COLO668 (cell line): ENCODE measurements around the gene WNT5B.
A peak's percentile ranks its signal among the peaks of the same experiment; 100 is the strongest.

ENCODE experiments used
- DNase-seq: peaks from one replicate; lab custom pipeline; 2025; ENCODE audit not compliant: unreplicated experiment; lab: John Stamatoyannopoulos, UW

WNT5B gene

DNA sequence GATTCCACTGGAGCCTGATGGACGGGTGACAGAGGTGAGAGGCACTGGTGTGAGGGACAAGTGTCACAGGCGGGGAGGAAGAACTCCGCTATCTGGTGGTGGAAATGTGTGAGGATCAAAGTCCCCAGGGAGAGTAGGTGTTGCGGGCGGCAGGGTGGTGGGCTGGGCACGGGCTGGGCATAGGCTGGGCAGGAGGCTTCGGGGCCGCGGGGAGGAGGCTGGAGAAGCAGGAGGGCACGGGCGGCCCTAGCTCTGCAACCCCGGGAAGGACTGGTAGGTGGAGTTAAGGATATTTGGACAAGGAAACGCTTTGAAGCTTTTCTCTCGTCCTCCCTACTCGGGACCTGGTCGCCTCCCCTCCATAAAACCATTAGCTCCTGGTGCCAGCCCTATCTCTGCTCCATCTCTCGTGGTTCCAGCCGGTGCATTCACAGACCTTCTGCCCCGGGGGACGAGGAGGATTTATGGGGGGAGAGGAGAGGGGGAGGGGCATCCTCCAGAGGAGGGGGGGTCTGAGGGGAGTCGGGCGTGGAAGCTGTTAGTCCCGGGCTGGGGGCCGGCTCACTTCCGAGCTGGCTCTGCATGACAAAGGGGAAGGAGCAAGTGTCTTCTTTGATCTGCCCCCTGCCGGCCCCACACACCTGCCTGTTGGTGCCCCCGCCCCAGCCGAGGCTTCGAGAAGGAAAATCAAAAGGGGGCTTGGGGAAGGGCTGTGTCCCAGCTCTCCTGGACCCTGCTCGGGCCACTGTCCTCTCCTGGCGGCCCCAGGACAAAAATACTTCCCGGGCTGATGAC is 504 bp downstream of the WNT5B start:
- DNase-seq, result no peak

DNA sequence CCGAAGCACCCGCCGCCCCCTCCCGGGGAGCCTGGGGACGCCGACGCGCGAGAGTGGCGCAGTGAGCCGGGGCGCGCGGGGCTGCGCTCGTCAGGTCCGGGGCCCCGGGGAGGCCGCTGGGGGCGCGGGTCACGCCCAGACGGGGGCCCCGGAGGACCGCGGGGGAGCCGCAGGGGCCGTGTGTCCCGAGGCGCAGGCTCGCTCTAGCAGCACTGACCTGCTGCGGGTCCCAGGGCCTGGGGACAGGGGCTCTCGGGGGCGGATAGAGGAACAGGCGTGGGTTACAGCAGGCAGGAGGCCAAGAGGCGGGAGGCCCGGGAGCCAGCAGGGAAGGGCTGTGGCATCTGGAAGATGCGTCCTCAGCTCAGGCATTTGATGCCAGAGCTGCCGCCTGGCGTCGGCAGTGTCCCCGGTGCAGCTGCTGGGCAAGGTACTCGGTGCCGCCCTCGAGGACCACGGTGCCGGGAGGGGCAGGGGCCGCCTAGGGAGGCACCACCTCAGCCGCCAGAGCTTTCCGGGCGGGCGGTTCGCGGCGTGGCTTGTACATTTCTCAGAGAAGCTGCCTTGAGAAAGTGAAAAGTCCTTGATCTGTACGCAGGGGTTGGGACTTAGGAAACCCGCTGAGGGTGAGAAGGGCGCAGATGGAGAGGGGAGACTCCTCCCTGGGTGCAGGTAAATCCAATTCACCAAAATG is 1.2 kb downstream of the WNT5B start:
- peak; percentile 71 for DNase-seq

DNA sequence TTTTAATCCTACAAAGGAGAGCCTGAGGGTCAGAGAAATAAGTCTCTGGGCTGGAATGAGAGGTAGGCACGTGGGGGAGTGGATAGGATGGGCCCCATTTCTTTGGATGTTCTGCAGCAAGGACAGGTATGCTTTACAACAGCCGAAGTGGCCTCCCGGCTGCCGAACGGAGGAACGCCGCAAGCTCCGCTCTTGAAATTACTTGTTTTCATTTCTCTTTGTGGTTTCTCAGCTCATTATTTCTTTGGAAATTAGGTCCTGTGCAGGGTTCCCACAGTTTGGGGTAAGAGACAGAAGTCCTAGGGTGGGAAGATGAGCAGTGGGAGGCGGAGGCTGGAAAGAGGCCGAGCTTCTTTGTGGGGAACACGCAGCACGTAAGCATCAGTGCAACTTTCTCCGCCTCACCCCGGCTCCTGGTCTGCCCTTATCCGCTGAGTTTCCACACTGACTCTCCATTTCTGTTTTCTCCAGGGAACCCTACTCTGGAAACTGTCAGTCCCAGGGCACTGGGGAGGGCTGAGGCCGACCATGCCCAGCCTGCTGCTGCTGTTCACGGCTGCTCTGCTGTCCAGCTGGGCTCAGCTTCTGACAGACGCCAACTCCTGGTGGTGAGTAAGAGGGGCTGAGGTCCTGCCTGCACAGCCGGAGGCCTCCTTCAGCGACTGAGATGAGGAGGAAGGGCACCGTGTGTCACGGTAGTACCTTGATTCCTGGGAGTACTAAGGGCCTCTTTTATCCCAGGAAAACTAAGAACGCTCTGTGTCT is 2.0 kb downstream of the WNT5B start:
- no peak for DNase-seq

DNA sequence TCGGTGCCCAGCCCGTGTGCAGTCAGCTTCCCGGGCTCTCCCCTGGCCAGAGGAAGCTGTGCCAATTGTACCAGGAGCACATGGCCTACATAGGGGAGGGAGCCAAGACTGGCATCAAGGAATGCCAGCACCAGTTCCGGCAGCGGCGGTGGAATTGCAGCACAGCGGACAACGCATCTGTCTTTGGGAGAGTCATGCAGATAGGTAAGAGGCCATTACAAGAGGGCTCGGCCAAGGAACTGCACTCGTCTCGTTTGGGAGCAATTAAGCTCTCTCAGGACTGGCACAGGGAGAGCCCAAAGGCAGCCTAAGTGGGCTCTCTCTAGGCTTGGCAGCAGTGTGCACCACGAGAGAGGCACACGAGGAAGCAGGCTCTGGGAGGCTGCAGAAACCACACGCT is 3.7 kb downstream of the WNT5B start:
- DNase-seq, result no peak

DNA sequence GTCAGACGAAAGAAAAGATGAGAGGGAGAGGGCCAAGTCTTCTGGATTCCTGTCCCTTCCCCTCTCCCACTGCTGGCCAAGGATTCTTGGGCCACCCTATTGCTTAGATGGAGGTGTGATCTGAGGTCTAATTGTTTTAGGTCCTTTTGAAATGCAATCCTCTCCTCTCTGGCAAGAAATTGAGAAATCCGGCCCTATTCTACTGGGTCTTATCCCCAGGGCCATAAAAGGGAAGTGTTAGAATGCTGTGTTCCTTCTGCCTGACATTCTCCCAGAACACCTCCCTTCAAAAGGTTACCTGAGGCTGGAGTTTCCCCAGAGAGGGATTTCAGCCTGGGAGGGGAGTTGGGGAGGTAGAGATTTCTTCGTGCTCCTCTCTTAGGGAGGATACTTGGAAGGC is 4.4 kb downstream of the WNT5B start:
- no peak for DNase-seq

DNA sequence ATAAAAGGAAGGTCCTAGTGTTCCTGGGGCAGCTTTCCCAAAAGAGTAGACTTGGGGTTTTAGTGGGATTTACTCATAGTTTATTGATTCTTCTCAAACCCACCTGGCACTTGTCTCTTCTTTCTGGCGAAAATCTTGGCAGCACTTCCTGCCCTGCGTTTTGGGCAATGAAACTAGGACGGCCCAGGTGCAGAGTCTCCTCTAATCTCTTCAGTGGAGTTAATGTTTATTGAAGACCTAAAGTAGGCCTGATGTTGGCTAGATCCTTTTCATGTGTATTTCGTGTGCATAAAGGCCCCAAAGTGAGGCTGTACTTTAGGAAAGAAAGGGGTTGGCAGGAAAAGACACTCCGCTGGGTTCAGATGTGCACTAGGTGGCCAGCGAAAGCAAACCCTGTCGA is 5.1 kb downstream of the WNT5B start:
- no peak for DNase-seq

DNA sequence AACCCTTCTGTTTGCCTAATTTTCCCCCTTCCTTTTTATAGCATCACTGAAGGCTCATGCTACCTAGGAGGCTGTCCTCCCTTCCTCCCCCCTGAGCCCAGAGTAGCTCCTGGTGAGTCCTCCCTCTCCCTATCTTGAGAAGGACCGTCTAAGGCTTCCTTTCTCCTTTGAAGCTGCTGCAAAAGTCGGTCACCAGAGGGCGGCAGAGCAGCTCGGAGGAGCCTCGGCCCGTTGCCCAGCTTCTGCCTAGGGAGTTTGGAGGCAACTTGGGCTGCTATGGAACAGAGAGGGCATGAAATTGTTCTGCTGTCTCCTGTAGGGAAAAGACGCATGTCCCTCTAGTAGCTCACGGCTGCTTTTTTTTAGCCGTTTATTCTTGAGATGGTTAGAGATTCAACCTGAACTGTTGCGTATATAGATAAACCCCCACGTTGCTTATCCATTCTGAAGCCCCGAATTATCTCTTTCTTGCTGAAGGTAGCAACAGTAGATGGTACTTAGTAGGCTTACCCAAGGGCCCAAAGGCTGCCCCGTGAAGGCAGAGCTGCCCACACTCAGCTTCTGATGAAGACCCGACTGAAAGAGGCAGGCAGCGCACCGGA is 5.7 kb downstream of the WNT5B start:
- DNase-seq, result peak; percentile 68

DNA sequence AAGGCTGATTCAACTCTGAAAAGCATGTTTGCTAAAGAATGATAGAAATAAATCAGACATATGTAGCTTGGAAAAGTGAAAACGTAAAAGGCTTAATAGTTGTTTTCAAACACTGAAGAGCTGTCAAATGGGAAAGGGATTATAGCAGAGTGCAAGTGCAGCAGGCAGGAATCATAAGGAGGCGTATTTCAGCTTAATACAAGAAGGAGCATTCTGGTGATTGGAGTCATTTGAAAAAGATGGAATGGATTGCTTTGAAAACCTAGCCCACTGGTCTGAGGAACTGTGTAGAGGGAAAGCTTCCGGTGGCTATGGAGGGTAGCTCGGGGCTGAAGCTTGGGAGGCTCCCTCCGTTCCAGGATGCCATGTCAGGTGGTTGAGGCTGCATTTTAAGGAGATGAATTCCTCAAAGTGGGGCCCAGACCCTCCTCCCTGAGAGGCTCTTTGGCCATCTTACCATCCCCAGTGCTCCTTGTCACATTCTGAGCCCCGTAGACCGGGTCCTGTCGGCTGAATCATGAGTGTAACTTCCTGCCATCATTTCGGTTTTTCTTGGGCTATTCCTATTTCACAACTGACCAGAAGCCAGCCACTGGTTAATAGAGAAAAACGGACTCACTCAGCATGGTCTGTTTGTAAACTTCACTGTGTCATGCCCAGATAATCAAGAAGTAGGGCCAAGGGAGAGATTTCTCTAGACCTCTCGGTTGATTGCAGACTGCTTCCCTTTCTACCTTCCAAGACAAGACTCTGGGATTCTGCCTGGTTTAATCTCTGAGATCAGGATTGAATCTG is 6.5 kb downstream of the WNT5B start:
- no peak for DNase-seq

DNA sequence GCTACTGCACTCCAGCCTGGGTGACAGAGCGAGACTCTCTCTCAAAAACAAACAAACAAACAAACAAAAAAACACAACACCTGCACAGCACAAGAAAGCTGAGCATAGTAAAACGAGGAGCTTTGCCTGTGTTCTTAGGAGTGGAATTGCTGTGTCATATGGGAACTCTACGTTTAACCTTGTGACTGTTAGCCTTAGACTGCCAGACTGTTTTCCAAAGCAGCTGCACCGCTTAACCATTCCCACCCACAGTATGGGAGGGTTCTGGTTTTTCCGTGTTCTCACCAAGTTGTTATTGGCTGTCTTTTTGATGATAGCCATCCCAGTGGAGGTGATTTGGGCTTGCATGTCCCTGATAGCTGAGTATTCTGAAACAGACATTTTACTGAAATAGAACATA is 9.2 kb downstream of the WNT5B start:
- no peak for DNase-seq

DNA sequence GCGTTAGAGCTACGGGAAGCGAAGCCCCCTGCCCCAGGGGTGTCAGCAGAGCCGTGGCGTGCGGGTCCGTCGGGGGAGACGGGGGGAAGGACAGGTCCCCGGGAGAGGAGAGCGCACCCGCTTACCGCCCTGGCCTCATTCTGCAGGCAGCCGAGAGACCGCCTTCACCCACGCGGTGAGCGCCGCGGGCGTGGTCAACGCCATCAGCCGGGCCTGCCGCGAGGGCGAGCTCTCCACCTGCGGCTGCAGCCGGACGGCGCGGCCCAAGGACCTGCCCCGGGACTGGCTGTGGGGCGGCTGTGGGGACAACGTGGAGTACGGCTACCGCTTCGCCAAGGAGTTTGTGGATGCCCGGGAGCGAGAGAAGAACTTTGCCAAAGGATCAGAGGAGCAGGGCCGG is 10.5 kb downstream of the WNT5B start:
- DNase-seq, result no peak

DNA sequence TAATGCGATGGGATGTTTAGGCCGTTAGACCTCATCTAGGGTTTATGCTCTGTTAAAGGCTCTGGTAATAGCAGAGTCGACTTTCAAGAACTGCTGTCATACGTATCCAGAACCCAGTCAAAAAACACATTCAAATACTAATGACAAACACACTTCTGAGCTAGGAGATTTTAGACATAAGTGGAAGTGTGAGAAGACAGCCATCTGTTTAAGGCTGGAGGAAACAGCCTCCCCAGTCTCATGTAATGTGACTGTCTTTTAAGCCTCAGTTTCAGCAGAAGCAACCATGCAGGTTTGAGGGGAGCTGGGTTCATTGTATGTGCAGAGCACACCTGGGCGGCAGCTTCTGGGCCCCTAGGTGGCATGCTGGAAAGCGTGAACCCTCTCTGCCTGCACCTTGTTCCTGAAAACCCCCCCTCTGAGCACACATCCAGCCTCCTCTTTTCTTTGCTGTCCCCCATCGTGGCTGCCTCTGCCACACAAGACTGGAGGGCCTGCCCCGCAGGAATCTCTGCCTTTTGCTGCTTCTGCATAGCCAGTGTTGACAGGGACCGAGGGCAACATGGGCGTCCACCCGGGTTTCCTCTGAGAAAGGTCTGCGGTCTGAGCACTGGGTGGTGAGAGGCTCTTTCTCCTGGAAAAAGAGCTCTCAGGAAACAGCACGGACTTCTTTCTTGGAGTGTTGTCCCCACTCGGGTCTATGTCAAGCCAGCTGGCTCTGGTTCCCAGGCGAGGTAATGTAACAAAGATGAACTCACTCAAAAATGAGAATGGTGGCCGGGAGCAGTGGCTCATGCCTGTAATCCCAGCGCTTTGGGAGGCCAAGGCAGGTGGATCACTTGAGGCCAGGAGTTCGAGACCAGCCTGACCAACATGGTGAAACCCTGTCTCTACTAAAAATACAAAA is 11.6 kb downstream of the WNT5B start:
- no peak for DNase-seq

DNA sequence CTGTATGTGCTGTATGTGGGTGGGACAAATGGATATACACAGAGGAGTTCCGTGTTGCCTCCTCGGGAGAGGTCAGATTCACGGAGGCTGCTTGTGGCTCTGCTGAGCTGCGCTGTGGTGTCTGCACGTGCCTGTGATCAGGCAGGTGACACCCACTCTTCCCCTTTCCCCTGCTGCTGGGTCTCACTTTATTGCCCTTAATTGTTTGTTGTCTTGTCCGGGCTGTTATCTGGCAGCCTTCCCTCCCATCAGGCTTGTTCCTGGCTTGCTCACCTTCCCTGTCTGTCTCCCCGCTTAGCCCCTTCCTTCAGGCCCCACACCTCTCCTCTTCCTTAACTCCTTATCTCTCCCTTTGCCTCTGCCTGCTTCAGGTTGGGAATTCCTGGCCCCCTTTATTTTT is 13.5 kb downstream of the WNT5B start:
- DNase-seq, result no peak

DNA sequence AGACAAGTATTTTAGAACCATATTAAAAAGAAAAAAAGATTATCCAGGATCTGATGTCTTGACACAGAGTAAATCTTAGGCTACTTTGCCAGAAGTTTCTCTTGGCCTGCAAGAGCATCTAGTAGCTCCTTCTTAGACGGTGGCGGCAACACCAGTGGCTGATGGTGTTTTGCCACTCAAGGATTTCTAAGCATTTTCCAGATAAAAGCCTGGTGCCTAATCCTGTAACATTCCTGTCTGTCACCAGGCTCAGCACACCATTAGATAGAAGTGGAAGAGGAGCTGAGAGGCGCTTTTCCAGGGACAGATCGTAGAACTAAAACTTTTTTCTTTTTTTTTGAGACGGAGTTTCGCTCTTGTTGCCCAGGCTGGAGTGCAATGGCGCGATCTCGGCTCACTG is 14.0 kb downstream of the WNT5B start:
- no peak for DNase-seq

DNA sequence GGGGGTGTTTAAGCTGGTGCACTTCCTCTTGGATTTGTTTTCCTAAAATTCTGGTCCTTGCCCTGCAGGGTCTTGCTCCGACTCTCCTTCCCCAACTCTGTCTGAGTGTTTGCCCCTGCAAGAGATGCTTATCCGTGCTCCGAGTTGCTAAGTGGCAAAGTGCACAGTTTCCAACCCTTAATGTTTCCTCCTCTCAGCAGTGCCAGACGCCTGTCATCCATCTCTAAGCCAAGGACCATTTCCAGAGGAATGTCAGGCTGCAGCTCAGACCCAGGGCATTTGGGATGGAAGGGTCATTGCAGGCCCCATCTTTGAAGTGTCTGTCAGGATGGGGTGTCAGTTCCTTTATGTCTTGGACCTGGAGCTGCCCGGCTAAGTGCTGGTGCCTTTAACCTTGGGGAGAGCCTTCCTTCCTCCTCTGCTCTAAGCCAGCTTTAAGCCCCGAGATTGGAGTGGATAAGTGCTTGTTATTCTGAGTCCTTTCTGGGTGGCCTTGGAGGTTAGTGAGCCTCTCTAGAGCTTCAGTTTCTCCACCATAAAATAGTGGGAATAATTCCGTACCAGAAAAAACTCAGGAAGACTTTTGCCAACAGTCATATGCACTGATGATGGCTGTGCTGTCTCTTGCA is 15.0 kb downstream of the WNT5B start:
- DNase-seq, result no peak

DNA sequence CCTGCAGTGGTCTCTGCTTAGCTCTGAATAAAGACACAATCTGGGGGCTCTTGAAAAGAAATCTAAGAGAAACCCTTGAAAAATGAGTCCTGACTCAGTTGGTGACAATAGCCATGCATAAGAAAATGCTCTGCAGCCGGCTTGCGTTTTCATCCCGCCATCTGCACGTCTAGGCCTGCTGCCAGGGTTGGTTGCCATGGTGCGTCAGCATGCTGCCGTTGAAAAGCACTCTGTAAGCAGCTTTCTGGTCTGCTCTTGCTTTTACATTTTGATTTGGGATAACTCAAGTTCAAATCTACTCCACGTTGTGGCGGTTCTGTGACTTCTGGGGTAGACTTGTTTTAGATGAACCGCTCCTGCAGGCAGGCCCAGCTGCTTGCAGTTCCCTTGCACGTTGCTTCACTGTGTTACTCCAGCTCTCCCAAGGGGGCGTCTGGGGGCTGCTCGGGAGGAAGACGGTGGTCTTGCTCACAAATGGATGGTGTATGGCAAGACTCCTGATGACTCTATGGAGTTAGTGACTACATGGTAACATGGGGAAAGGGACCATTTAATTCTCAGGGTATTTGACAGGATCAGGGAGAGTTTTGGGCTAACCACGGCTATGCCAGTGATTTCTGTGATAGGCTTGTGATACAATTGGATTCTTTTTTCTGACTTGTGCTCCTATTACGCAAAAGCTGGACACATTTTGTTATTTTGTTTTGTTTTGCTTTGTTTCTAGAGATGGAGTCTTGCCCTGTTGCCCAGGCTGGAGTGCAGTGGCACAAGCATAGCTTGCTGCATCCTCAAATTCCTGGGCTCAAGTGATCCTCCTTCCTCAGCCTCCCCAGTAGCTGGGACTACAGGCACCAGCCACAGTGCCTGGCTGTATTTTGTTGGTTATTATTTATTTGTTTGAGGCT is 15.8 kb downstream of the WNT5B start:
- peak; percentile 63 for DNase-seq

DNA sequence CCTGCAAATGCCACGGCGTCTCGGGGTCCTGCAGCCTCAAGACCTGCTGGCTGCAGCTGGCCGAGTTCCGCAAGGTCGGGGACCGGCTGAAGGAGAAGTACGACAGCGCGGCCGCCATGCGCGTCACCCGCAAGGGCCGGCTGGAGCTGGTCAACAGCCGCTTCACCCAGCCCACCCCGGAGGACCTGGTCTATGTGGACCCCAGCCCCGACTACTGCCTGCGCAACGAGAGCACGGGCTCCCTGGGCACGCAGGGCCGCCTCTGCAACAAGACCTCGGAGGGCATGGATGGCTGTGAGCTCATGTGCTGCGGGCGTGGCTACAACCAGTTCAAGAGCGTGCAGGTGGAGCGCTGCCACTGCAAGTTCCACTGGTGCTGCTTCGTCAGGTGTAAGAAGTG is 16.8 kb downstream of the WNT5B start:
- DNase-seq, result no peak

DNA sequence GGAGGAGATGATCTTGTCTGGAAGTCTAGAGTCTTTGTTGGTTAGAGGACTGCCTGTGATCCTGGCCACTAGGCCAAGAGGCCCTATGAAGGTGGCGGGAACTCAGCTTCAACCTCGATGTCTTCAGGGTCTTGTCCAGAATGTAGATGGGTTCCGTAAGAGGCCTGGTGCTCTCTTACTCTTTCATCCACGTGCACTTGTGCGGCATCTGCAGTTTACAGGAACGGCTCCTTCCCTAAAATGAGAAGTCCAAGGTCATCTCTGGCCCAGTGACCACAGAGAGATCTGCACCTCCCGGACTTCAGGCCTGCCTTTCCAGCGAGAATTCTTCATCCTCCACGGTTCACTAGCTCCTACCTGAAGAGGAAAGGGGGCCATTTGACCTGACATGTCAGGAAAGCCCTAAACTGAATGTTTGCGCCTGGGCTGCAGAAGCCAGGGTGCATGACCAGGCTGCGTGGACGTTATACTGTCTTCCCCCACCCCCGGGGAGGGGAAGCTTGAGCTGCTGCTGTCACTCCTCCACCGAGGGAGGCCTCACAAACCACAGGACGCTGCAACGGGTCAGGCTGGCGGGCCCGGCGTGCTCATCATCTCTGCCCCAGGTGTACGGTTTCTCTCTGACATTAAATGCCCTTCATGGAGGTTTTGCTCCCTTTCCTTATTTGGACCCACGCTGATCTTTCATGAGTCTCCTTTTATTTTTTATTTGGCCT is 17.7 kb downstream of the WNT5B start:
- DNase-seq, result no peak

DNA sequence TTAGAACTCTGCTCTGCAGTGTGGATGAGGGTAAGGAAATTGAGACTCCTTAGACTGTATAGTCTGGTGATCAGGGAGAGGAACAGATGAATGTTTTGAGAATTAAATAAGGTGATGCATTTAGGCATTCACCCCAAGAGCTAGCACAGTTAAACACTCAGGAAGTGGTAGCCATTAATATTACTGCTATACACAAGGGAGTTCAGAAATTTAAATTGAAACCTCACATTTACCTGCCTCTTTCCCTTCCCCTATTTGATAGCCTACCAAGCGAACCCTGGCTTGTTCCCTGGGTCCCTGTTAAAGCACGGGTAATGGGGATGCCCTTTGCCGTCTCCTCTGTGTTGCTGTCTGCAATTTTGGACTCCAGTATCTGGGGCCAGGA is 18.2 kb downstream of the WNT5B start:
- no peak for DNase-seq
